DOHH2 (cell line): ENCODE measurements around the gene PROM1.

Experiments
- H3F3A ChIP-seq: fragments of 200-600 bp; sonication (generic), shearing (Covaris generic); 2 replicates; pipeline ENCODE4 v1.6.0; 2016; ENCODE audit warnings: antibody characterized with exemption, mild to moderate bottlenecking; ENCODE audit not compliant: control insufficient read depth, insufficient read depth
- H3K27ac ChIP-seq: fragments of 200-600 bp; sonication (generic); 2 replicates; pipeline ENCODE4 v1.5.1; 2014; ENCODE audit warnings: low read depth, mild to moderate bottlenecking, low read length, moderate library complexity
- H3K27me3 ChIP-seq: fragments of 200-600 bp; sonication (generic); 2 replicates; pipeline ENCODE4 v1.6.1; 2014; ENCODE audit warnings: mild to moderate bottlenecking, low read length, mixed read lengths; ENCODE audit not compliant: control insufficient read depth
- H3K36me3 ChIP-seq: fragments of 200-600 bp; sonication (generic); 2 replicates; pipeline ENCODE4 v1.6.1; 2014; ENCODE audit warnings: mild to moderate bottlenecking, low read length, moderate library complexity, mixed read lengths; ENCODE audit not compliant: control insufficient read depth
- H3K4me1 ChIP-seq: fragments of 200-600 bp; sonication (generic); 2 replicates; pipeline ENCODE4 v1.6.1; 2014; ENCODE audit warnings: mild to moderate bottlenecking, low read length, mixed read lengths; ENCODE audit not compliant: control insufficient read depth
- H3K4me2 ChIP-seq: fragments of 200-600 bp; sonication (generic); 2 replicates; pipeline ENCODE4 v1.6.0; 2014; ENCODE audit warnings: mild to moderate bottlenecking, low read length, moderate library complexity
- H3K4me3 ChIP-seq: fragments of 200-600 bp; sonication (generic); 2 replicates; pipeline ENCODE4 v1.5.1; 2014; ENCODE audit warnings: mild to moderate bottlenecking, low read length, mixed read lengths
- H3K79me2 ChIP-seq: fragments of 200-600 bp; sonication (generic); 2 replicates; pipeline ENCODE4 v1.6.1; 2014; ENCODE audit warnings: mild to moderate bottlenecking, low read length, mixed read lengths; ENCODE audit not compliant: control insufficient read depth
- H3K9me2 ChIP-seq: fragments of 200-600 bp; sonication (generic); replicated peaks from 2 replicates; pipeline ENCODE4 v1.6.1; 2014; ENCODE audit warnings: mild to moderate bottlenecking, low read length, mixed read lengths; ENCODE audit not compliant: control insufficient read depth
- H3K9me3 ChIP-seq: fragments of 200-600 bp; sonication (generic); 2 replicates; pipeline ENCODE4 v1.6.1; 2014; ENCODE audit warnings: antibody characterized with exemption, low read length, mixed read lengths; ENCODE audit not compliant: control insufficient read depth, insufficient read depth
- H4K20me1 ChIP-seq: fragments of 200-600 bp; sonication (generic); 2 replicates; pipeline ENCODE4 v1.6.0; 2014; ENCODE audit warnings: low read depth, mild to moderate bottlenecking, antibody characterized with exemption, low read length, moderate library complexity; ENCODE audit not compliant: control insufficient read depth, insufficient read depth
- EZH2phosphoT487 ChIP-seq: fragments of 200-600 bp; sonication (generic); IDR thresholded peaks from 2 replicates; pipeline ENCODE4 v1.6.1; 2017; ENCODE audit warnings: borderline replicate concordance, mild to moderate bottlenecking, antibody characterized with exemption, low read length, moderate library complexity, mixed read lengths
- TF ChIP-seq, protein P1 (sequence below): fragments of 200-600 bp; sonication (generic); IDR thresholded peaks from one replicate; pipeline ENCODE4 v1.5.1; 2014; ENCODE audit warnings: antibody characterized with exemption, mild to moderate bottlenecking, low read depth, low read length; ENCODE audit not compliant: poor library complexity, severe bottlenecking

PROM1 gene, protein sequence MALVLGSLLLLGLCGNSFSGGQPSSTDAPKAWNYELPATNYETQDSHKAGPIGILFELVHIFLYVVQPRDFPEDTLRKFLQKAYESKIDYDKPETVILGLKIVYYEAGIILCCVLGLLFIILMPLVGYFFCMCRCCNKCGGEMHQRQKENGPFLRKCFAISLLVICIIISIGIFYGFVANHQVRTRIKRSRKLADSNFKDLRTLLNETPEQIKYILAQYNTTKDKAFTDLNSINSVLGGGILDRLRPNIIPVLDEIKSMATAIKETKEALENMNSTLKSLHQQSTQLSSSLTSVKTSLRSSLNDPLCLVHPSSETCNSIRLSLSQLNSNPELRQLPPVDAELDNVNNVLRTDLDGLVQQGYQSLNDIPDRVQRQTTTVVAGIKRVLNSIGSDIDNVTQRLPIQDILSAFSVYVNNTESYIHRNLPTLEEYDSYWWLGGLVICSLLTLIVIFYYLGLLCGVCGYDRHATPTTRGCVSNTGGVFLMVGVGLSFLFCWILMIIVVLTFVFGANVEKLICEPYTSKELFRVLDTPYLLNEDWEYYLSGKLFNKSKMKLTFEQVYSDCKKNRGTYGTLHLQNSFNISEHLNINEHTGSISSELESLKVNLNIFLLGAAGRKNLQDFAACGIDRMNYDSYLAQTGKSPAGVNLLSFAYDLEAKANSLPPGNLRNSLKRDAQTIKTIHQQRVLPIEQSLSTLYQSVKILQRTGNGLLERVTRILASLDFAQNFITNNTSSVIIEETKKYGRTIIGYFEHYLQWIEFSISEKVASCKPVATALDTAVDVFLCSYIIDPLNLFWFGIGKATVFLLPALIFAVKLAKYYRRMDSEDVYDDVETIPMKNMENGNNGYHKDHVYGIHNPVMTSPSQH

DNA sequence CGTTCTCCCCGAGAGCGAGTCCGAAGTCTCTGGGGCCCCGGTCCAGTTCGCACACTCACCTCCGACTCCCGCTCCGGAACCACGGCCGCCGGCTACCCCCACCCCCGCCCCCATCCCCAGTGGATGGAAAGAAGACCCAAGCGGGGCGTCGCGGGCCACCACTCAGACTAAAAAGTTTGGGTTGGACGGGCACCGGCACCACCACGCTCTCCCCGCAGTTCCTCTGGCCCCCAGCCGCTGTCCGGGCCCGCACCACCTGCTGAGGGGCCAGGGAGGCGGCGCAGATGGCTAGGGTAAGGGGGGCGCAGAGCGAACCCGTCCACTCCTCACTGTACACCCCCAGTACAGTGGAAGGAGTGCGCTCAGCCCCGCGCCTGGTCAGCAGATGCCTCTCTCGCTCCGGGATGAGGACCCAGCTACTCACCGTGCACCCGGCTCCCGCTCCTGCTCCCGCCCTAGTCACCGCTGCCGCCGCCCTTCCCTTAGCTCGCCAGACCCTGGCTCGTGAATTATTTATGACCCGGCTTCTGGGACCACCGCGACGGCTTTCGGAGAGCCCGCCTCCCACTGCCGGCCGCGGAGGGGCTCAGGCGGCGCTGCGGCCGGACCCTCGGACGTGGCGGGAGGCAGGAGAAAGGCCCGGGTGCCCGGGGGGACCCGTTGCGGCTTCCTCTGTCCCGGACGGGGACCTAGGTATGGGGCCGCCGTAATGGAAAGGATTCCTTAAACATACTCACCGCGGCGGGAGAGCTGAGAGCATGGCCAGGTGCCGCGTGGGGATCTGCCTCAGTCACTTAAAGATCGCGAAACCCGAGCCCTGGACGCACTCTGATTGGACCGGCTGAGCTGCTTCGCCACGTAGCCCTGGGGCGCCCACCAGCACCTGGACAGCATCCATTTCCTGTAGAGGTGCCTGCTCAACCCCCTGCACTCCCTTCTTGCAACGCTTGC, at the start of gene PROM1:
Gene PROM1 (minus strand): TSS at position 783 of the 951 bp plus-strand sequence. CDS start 8,117 bp downstream, outside the sequence.
- H3K9me3 ChIP-seq: peaks cover 3% of the 10 kb centered on the region; the same call in 1 of the 2 replicates
- no peaks in the 10 kb centered on the region for H3F3A ChIP-seq
- no peak within 1 kb of the TSS for H3K27ac ChIP-seq
- TF ChIP-seq, protein P1, sequence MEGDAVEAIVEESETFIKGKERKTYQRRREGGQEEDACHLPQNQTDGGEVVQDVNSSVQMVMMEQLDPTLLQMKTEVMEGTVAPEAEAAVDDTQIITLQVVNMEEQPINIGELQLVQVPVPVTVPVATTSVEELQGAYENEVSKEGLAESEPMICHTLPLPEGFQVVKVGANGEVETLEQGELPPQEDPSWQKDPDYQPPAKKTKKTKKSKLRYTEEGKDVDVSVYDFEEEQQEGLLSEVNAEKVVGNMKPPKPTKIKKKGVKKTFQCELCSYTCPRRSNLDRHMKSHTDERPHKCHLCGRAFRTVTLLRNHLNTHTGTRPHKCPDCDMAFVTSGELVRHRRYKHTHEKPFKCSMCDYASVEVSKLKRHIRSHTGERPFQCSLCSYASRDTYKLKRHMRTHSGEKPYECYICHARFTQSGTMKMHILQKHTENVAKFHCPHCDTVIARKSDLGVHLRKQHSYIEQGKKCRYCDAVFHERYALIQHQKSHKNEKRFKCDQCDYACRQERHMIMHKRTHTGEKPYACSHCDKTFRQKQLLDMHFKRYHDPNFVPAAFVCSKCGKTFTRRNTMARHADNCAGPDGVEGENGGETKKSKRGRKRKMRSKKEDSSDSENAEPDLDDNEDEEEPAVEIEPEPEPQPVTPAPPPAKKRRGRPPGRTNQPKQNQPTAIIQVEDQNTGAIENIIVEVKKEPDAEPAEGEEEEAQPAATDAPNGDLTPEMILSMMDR: no peak
- TF ChIP-seq EZH2phosphoT487: no peak
- no peaks in the 10 kb centered on the region for H3K4me1 ChIP-seq
- no peak within 1 kb of the TSS for H3K4me2 ChIP-seq
- H3K9me2 ChIP-seq: no peaks in the 10 kb centered on the region
- H3K36me3 ChIP-seq: no peaks in the 10 kb centered on the region
- H3K27me3 ChIP-seq: peaks cover 17% of the 10 kb centered on the region
- no peaks in the 10 kb centered on the region for H4K20me1 ChIP-seq
- no peaks in the 10 kb centered on the region for H3K79me2 ChIP-seq
- no peak within 1 kb of the TSS for H3K4me3 ChIP-seq

DNA sequence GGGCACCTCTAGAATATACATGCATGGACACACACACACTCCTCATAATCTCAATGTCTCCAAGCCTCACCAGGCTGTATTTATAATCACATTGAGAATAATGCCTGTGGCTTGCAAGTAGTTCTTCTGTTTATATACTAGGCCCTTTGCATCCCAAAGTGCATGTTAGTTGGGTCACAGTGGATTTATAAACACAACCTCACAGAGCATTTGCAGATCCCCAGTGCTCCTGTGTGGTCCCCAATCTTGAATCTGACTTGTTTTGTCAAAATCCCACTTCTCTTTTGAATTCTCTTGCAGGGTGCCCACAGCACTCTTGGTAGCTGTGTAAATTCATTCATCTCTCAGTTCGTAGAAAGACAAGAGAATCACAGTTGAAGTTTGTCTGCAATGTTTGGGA, 49.6 kb upstream of the PROM1 start:
- Histone ChIP-seq H3K27me3 (no peaks in the 10 kb centered on the region), H3K9me2 (no peaks in the 10 kb centered on the region), H3K79me2 (no peaks in the 10 kb centered on the region), H3K4me1 (no peaks in the 10 kb centered on the region), H3F3A (no peaks in the 10 kb centered on the region), H3K4me2 (no peak overlapping the region), H3K9me3 (no peaks in the 10 kb centered on the region), H3K36me3 (no peaks in the 10 kb centered on the region), H3K27ac (no peak overlapping the region), H4K20me1 (no peaks in the 10 kb centered on the region), H3K4me3 (no peak overlapping the region)
- TF ChIP-seq, protein P1: no peak
- no peak for TF ChIP-seq EZH2phosphoT487

DNA sequence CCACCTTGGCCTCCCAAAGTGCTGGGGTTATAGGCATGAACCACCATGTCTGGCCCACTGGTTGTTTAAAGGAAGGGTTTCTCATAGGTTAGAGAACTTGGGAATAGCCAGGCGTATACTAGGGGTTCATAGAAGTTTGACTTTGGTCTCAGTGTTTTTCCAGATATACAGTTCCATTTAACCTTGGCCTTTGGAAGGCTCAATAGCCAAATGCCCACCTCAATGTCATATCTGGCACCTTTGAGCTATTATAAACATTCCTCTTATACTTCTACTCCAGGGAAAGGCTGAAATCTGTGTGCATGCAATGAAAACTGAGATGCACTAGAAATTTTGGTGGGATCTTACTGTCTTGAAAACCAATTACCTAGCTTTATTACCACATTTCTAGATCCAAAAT, 47.5 kb upstream of the PROM1 start:
- Histone ChIP-seq H3K4me1 (no peaks in the 10 kb centered on the region), H4K20me1 (no peaks in the 10 kb centered on the region), H3K4me2 (no peak overlapping the region), H3K36me3 (no peaks in the 10 kb centered on the region), H3K79me2 (no peaks in the 10 kb centered on the region), H3K27me3 (no peaks in the 10 kb centered on the region), H3K27ac (no peak overlapping the region), H3K4me3 (no peak overlapping the region), H3F3A (no peaks in the 10 kb centered on the region), H3K9me3 (no peaks in the 10 kb centered on the region), H3K9me2 (no peaks in the 10 kb centered on the region)
- TF ChIP-seq, protein P1: no peak
- no peak for TF ChIP-seq EZH2phosphoT487
